IPS-20b (cell line): ENCODE measurements around the gene TYRO3.

Experiments
- H3K27ac ChIP-seq: one replicate; pipeline ENCODE4 v1.5.1; 2013; ENCODE audit warnings: low read length
- H3K27me3 ChIP-seq: 2 replicates; pipeline ENCODE4 v1.6.1; 2013; ENCODE audit warnings: mild to moderate bottlenecking, low read length, inconsistent platforms; ENCODE audit not compliant: insufficient read depth
- H3K36me3 ChIP-seq: 2 replicates; pipeline ENCODE4 v1.6.1; 2013; ENCODE audit warnings: low read depth, mild to moderate bottlenecking, inconsistent platforms, low read length, moderate library complexity; ENCODE audit not compliant: insufficient read depth
- H3K4me1 ChIP-seq: 2 replicates; pipeline ENCODE4 v1.6.1; 2013; ENCODE audit warnings: mild to moderate bottlenecking, control low read depth, inconsistent platforms, low read length, moderate library complexity; ENCODE audit not compliant: insufficient read depth
- H3K4me3 ChIP-seq: 2 replicates; pipeline ENCODE4 v1.5.1; 2013; ENCODE audit warnings: mild to moderate bottlenecking, low read length, inconsistent platforms
- H3K9ac ChIP-seq: 2 replicates; pipeline ENCODE4 v1.6.1; 2013; ENCODE audit warnings: low read depth, mild to moderate bottlenecking, inconsistent platforms, low read length, moderate library complexity
- H3K9me3 ChIP-seq: 2 replicates; pipeline ENCODE4 v1.6.1; 2013; ENCODE audit warnings: mild to moderate bottlenecking, low read depth, low read length, inconsistent platforms; ENCODE audit not compliant: insufficient read depth

Gene TYRO3

DNA sequence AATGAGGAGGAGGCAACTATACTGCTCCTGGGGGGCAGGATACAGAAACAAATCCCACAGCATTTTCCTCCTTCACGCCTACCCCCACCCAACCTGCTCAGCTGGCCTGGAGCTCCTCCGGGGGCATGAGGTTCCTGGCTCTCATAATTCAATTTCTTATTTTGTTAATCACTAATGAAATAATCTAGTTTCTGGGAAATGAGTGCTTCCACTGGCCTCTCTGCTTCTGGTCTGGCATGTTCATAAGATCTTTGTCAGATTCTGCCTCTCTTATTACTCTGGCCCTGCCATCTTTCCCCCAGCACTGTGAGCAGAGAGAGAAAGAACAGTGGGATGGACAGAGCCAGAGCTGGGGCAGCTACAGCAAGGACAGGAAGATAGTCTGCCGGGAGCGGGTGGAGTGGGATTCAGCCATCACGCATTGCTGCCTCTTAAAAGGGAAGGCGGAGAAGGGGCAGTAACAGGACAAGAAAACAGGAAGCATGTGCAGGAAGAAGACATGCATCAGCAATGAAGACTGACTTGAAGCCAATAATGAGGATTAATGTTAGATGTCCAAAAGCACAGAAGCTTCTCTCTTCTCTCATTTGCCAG lies 28.6 kb upstream of the TYRO3 start:
- Histone ChIP-seq H3K36me3 (peaks cover 85% of the 10 kb centered on the region), H3K4me1 (no peaks in the 10 kb centered on the region), H3K9me3 (no peaks in the 10 kb centered on the region), H3K27me3 (no peaks in the 10 kb centered on the region), H3K9ac (no peak overlapping the region), H3K27ac (no peak overlapping the region), H3K4me3 (no peak overlapping the region)

DNA sequence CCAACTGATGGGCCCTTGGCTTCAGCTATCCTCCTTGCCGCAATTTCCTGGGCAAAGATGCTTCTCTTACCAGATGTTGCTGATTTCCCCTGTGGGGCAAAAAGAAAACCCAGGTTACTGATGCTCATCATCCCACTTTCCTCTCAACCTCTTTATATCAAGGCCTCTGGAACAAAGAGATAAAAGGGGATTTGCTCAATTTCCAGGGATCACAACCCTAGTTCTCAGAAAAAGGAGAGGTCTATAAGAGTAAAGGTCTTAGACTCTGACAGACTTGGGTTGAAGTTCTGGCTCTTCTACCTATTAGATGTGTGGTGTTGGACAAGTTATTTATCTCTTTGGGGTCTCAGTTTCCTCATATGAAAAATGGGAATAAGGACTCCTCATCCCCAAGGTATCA lies 23.5 kb upstream of the TYRO3 start:
- peaks cover 55% of the 10 kb centered on the region for H3K36me3 ChIP-seq
- H3K4me3 ChIP-seq, result no peak overlapping the region
- H3K27ac ChIP-seq, result no peak overlapping the region
- H3K4me1 ChIP-seq, result no peaks in the 10 kb centered on the region
- H3K9me3 ChIP-seq, result no peaks in the 10 kb centered on the region
- no peak overlapping the region for H3K9ac ChIP-seq
- no peaks in the 10 kb centered on the region for H3K27me3 ChIP-seq

DNA sequence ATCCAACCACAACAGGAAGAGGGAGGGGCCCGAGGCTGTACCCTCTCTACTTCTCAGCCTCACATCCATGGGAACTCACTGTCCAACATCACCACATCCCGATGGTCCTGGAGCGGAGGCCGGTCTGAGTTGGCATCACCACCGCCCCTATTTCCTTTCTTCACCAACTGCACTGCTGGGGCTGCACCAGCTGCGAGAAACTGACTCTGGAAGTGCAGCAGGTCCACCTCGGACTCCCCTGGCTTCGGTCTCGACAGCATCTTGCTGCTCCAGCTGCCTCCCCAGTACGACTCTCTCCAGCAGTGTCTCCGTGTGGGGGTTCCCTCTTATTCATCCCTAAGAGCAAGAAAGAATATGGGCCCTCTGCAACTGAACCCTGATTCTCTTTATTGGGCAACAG lies 22.1 kb upstream of the TYRO3 start:
- Histone ChIP-seq H3K9me3 (no peaks in the 10 kb centered on the region), H3K27me3 (no peaks in the 10 kb centered on the region), H3K27ac (no peak overlapping the region)

DNA sequence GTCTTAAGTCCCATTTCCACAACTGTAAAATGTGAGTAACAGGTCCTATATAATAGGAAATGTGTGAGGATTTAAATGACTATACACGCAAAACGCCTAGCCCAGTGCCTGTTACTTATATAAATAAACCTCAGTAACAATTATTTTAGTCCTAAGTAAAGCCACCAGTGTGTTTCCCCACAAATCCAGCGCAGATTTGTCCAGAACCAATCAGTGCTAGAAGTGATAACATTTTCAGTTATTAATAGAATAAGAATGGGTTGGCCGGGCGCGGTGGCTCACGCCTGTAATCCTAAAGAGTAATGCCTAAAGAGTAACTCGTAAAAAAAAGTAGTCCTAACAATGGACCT lies 15.5 kb upstream of the TYRO3 start:
- Histone ChIP-seq H3K4me3 (peak overlapping the region; percentile 100), H3K4me1 (no peaks in the 10 kb centered on the region), H3K27me3 (no peaks in the 10 kb centered on the region), H3K9me3 (no peaks in the 10 kb centered on the region), H3K27ac (peak overlapping the region; percentile 97), H3K36me3 (no peaks in the 10 kb centered on the region), H3K9ac (peak overlapping the region; percentile 99)

More for the DNA sequence above, 22.1 kb upstream of the TYRO3 start:
- peaks cover 48% of the 10 kb centered on the region for H3K36me3 ChIP-seq
- no peak overlapping the region for H3K4me3 ChIP-seq
- H3K4me1 ChIP-seq, result no peaks in the 10 kb centered on the region
- no peak overlapping the region for H3K9ac ChIP-seq

DNA sequence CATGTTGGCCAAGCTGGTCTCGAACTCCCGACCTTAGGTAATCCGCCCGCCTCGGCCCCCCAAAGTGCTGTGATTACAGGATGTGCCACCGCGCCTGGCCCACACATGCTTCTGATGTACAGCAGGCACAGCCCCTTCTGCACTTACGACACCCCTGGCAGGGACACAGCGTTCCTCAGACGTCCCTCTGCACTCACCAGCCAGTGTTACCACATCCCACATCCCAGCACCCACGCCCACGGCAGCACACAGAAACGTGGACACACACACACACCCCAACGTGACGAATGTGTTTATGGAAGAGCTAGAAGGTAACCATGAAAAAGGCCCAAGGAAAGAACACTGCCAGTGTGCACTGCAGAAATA lies 14.4 kb upstream of the TYRO3 start:
- Histone ChIP-seq H3K36me3 (no peaks in the 10 kb centered on the region), H3K9ac (peak overlapping the region; percentile 99; the same call in 1 of the 2 replicates), H3K4me1 (no peaks in the 10 kb centered on the region), H3K9me3 (no peaks in the 10 kb centered on the region), H3K27ac (no peak overlapping the region), H3K4me3 (peak overlapping the region; percentile 100; the same call in 1 of the 2 replicates), H3K27me3 (no peaks in the 10 kb centered on the region)

DNA sequence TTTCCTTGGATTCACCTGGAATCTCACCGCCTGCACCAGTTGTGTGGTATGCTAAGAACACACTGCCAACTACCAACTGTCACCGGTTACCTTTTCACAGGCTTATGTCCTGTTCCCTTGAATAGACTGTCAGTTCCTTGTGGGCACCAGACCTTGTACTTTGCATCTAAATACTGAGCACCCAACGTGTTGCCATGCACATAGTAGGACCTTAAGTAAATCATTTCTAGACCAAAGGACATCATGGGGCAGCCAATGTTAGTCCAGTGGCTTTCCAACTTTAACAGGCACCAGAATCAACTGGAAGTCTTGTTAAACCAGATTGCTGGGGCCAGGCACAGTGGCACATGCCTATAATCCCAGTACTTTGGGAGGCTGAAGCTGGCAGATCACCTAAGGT lies 13.8 kb upstream of the TYRO3 start:
- Histone ChIP-seq H3K27ac (no peak overlapping the region), H3K27me3 (no peaks in the 10 kb centered on the region), H3K4me3 (no peak overlapping the region), H3K4me1 (no peaks in the 10 kb centered on the region), H3K9me3 (no peaks in the 10 kb centered on the region), H3K9ac (no peak overlapping the region), H3K36me3 (no peaks in the 10 kb centered on the region)

DNA sequence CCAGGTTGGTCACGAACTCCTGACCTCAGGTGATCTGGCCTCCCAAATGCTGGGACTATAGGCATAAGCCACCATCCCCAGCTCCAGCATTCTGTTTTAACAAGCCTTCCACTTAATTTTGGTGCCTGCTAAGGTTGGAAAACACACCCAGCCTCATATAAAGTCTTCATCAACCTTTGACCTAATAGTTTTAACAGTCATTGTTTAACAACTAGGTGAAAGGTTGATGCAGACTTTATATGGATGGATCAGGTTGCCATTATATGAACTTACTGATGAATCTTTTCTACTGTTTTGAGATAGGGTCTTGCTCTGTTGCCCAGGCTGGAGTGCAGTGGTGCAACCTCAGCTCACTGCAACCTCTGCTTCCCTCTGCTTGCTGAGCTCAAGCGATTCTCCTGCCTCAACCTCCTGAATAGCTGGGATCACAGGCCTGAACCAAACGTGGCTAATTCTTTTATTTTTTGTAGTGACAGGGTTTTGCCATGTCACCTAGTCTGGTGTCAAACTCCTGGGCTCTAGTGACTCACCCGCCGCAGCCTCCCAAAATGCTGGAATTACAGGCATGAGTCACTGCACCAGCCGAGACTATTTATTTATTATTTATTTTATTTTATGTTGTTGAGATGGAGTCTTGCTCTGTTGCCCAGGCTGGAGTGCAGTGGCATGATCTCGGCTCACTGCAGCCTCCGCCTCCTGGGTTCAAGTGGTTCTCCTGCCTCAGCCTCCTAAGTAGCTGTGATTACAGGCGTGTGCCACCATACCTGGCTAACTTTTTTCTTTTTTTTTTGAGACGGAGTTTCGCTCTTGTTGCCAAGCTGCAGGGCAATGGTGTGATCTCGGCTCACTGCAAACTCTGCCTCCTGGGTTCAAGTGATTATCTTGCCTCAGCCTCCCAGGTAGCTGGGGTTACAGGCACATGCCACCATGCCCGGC lies 11.9 kb upstream of the TYRO3 start:
- no peaks in the 10 kb centered on the region for H3K36me3 ChIP-seq
- H3K9ac ChIP-seq, result no peak overlapping the region
- no peaks in the 10 kb centered on the region for H3K4me1 ChIP-seq
- H3K27me3 ChIP-seq, result no peaks in the 10 kb centered on the region
- H3K27ac ChIP-seq, result no peak overlapping the region
- no peaks in the 10 kb centered on the region for H3K9me3 ChIP-seq
- no peak overlapping the region for H3K4me3 ChIP-seq

DNA sequence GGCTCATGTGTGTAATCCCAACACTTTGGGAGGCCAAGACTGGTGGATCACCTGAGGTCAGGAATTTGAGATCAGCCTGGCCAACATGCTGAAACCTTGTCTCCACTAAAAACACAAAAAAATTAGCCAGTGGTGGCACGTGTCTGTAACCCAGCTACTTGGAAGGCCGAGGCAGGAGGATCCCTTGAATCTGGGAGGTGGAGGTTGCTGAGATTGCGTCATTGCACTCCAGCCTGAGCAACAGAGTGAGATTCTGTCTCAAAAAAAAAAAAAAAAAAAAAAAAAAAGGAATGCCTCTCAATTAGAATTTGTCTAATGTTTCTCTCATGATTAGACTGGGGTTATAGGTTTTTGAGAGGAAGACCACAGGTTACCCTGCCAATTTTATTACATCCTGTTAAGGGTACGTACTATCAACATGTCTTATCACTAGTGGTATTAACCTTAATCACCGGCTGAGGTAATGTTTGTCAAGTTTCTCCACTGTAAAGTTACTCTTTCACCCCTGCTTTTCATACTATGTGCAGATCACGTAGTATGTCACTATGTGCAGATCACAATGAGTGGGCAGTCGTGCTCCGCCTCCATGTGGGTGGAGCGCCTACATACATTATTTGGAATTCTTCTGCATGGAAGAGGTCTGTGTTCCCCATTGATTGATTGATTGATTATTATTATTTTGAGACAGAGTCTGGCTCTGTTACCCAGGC lies 8.8 kb upstream of the TYRO3 start:
- H3K9me3 ChIP-seq, result no peaks in the 10 kb centered on the region
- H3K4me1 ChIP-seq, result no peaks in the 10 kb centered on the region
- H3K4me3 ChIP-seq, result no peak overlapping the region
- no peak overlapping the region for H3K9ac ChIP-seq
- H3K27ac ChIP-seq, result no peak overlapping the region
- no peaks in the 10 kb centered on the region for H3K36me3 ChIP-seq
- H3K27me3 ChIP-seq, result no peaks in the 10 kb centered on the region

DNA sequence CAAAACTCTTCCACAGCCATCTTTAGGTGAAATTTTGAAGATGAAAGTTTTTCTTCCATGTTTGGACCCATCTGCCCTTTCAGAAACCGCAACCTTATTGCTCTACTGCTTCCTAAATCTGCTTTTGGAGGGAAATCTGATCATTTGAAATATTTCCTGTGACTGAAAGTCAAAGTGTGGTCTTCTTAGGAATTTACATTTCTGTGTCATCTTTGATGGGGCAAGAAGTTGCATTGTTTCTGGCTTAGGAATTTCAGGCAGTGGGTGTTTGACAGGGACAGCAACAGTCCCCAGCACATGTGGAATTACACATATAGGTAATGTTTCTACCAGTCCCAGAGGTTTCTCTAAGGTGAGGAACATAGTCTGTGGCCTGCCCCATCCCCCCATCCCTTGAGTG lies 5.3 kb upstream of the TYRO3 start:
- no peaks in the 10 kb centered on the region for H3K27me3 ChIP-seq
- H3K27ac ChIP-seq, result no peak overlapping the region
- no peaks in the 10 kb centered on the region for H3K9me3 ChIP-seq
- H3K4me3 ChIP-seq, result no peak overlapping the region
- H3K36me3 ChIP-seq, result no peaks in the 10 kb centered on the region
- no peak overlapping the region for H3K9ac ChIP-seq
- H3K4me1 ChIP-seq, result peaks cover 7% of the 10 kb centered on the region; the same call in 1 of the 2 replicates

DNA sequence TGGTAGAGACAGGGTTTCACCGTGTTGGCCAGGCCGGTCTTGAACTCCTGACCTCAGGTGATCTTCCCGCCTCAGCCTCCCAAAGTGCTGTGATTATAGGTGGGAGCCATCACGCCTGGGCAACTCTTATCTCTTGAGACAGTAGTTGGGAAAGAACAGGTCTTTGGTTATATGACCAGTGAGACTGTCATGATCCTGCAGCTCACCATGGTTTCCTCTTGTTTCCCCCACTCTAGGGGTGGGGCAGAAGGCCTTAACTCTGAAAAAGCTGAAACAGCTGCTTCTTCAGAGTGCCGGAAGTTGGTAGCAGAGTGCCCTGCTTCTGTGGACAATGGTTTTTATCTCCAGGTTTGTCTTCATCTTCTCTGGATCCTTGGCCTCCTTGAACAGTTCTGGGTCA lies 4.7 kb upstream of the TYRO3 start:
- Histone ChIP-seq H3K36me3 (no peaks in the 10 kb centered on the region), H3K27ac (no peak overlapping the region), H3K27me3 (no peaks in the 10 kb centered on the region), H3K9ac (no peak overlapping the region), H3K4me1 (peaks cover 7% of the 10 kb centered on the region; the same call in 1 of the 2 replicates), H3K9me3 (no peaks in the 10 kb centered on the region), H3K4me3 (no peak overlapping the region)

DNA sequence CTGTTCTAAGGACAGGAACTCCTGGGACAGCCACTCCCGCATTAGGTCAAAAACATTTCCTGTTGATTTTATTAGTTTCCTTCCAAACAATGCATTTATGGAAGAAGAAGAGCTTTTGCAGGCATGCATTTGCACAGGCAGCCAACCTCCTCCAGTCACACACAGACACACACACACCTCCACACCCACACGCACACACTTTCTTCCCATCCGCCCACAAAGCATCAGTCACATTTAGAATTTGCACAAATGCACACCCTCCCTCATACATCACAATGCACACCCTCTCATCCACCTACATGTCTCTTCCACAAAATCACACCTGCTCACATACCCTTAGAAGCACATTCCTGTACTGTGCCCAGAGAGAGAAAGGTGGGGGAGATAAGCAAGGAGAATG lies 4.1 kb upstream of the TYRO3 start:
- no peak overlapping the region for H3K4me3 ChIP-seq
- H3K9ac ChIP-seq, result no peak overlapping the region
- H3K27me3 ChIP-seq, result no peaks in the 10 kb centered on the region
- H3K36me3 ChIP-seq, result no peaks in the 10 kb centered on the region
- no peak overlapping the region for H3K27ac ChIP-seq
- peaks cover 7% of the 10 kb centered on the region; the same call in 1 of the 2 replicates for H3K4me1 ChIP-seq
- H3K9me3 ChIP-seq, result no peaks in the 10 kb centered on the region
